Testis (tissue), 3 donors: ENCODE data around the gene POLR1G. TPM values are rescaled to one million over a fixed set of nuclear protein-coding genes. Genes with fewer than 3 reads are reported as not detected.
"Not testable (repeated sequence)": the region's sequence is repeated elsewhere in the genome, so short reads cannot be mapped to it uniquely, and the experiment has no call there.

ENCODE experiments used
- DNase-seq: peaks from one replicate; pipeline ENCODE4 v3.0.0-alpha.2; 2019
- H3K27ac ChIP-seq, 2 donors: fragments of 200-600 bp; sonication (generic); one replicate each; pipeline ENCODE4 v1.5.1; 2019
- H3K27me3 ChIP-seq: fragments of 200-600 bp; sonication (generic); one replicate; pipeline ENCODE4 v1.5.1; 2019
- H3K36me3 ChIP-seq: fragments of 200-600 bp; sonication (generic); one replicate; pipeline ENCODE4 v1.5.1; 2017; ENCODE audit warnings: low read depth; ENCODE audit errors: missing control alignments
- H3K4me1 ChIP-seq: fragments of 200-600 bp; sonication (generic); one replicate; pipeline ENCODE4 v1.5.1; 2019
- H3K4me3 ChIP-seq, 2 donors: fragments of 200-600 bp; sonication (generic); one replicate each; pipeline ENCODE4 v1.5.1; 2017 to 2019
- H3K9me3 ChIP-seq: fragments of 200-600 bp; sonication (generic); one replicate; pipeline ENCODE4 v1.5.1; 2017
- CTCF ChIP-seq, 3 experiments: fragments of 450-650 bp in 2 of 3; fragments of 200-600 bp in 1 of 3; sonication (generic) in 1 of 3; IDR thresholded peaks; one replicate each; pipeline ENCODE4 v1.5.1; 2016 to 2019; ENCODE audit warnings: antibody characterized with exemption in 3 of 3, mild to moderate bottlenecking in 2 of 3, moderate library complexity in 1 of 3
- POLR2A ChIP-seq: fragments of 450-650 bp; IDR thresholded peaks from one replicate; pipeline ENCODE4 v1.6.1; 2017; ENCODE audit warnings: antibody characterized with exemption, mild to moderate bottlenecking, moderate library complexity
- WGBS, 2 donors: methylation state at CpG; one replicate each; pipeline ENCODE4 v1.1.5; 2018; 5-methylcytosine and 5-hydroxymethylcytosine counted together
- intact Hi-C: fragments of 100-400 bp; cut with DNase I; formaldehyde crosslinking; loops from one replicate; pipeline ENCODE4 v1.15.1; 2023; ENCODE audit warnings: low total_unique reads
- polyA plus RNA-seq: library from polyadenylated mRNA; stranded (reverse); fragments of 350-450 nt; fragmentation: Illumina TruSeq; extraction: RNeasy Lipid Tissue Mini Kit (QIAGEN cat#74804); gene quantifications from one replicate; pipeline ENCODE4 v1.2.3, GENCODE V29; 2014; ENCODE audit warnings: low read depth, low replicate concordance; ENCODE audit not compliant: insufficient read depth
- total RNA-seq, 2 donors: library from RNA; depleted of rRNA; stranded (reverse); fragments of >200 nt; gene quantifications; one replicate each; pipeline ENCODE4 v1.2.3, GENCODE V29; 2016

Gene POLR1G
- total and polyA plus RNA-seq, 3 donors from 2014 or later: 5.8 to 12.1 (median 10.2) TPM

GRCh38 chr19:45403781-45404556 lies 2.5 kb upstream of the POLR1G start:
- Histone ChIP-seq H3K9me3 (no peaks in the 10 kb centered on the region), H3K27ac (no peak overlapping the region), H3K36me3 (no peaks in the 10 kb centered on the region), H3K27me3 (no peaks in the 10 kb centered on the region), H3K4me3 (peak overlapping the region in 1 of 2 donors; percentile 71), H3K4me1 (peaks cover 30% of the 10 kb centered on the region)
- WGBS, 2 donors: 24 to 32% methylated on average over 12 to 25 of the region's 25 CpGs
- DNase-seq: peak; percentile 60
- TF ChIP-seq POLR2A (no peak), CTCF (IDR thresholded peaks at IDR 0.05) (no peak)
- intact Hi-C loops: no loop called here

GRCh38 chr19:45404557-45405434 lies 1.6 kb upstream of the POLR1G start, which contains the start of gene PPP1R13L:
Gene PPP1R13L, minus strand, starts transcription at chr19:45405069. Its CDS starts 6,751 bp downstream, at chr19:45398318.
- TF ChIP-seq POLR2A: no peak
- no peak for TF ChIP-seq CTCF (IDR thresholded peaks at IDR 0.05)
- DNase-seq: peak; percentile 80
- H3K4me1 ChIP-seq: peaks cover 30% of the 10 kb centered on the region
- no peaks in the 10 kb centered on the region for H3K27me3 ChIP-seq
- H3K4me3 ChIP-seq: peak within 1 kb of the TSS; percentile 63 to 71
- H3K36me3 ChIP-seq: no peaks in the 10 kb centered on the region
- intact Hi-C loops: no loop called here
- H3K9me3 ChIP-seq: no peaks in the 10 kb centered on the region
- WGBS, 2 donors: 7 to 13% methylated on average over 10 to 46 of the region's 46 CpGs
- H3K27ac ChIP-seq: peak within 1 kb of the TSS; percentile 83 to 92

GRCh38 chr19:45405435-45406225 lies 814 bp upstream of the POLR1G start:
- intact Hi-C loops: no loop called here
- Histone ChIP-seq H3K4me1 (peaks cover 30% of the 10 kb centered on the region), H3K36me3 (no peaks in the 10 kb centered on the region), H3K4me3 (peak overlapping the region; percentile 63 to 71), H3K9me3 (no peaks in the 10 kb centered on the region), H3K27me3 (no peaks in the 10 kb centered on the region), H3K27ac (peak overlapping the region; percentile 83 to 92)
- 0 to 1% methylated on average over 37 to 47 of the region's 48 CpGs for WGBS, 2 donors
- DNase-seq: peak; percentile 94
- no peak for TF ChIP-seq POLR2A
- no peak for TF ChIP-seq CTCF (IDR thresholded peaks at IDR 0.05)

GRCh38 chr19:45407091-45407375 lies 589 bp downstream of the POLR1G start:
- TF ChIP-seq CTCF (IDR thresholded peaks at IDR 0.05): no peak
- no peak for TF ChIP-seq POLR2A
- no peak for DNase-seq
- Histone ChIP-seq H3K36me3 (no peaks in the 10 kb centered on the region), H3K4me3 (peak overlapping the region; percentile 63 to 71), H3K9me3 (no peaks in the 10 kb centered on the region), H3K27me3 (no peaks in the 10 kb centered on the region), H3K27ac (peak overlapping the region in 1 of 2 donors; percentile 92), H3K4me1 (peaks cover 30% of the 10 kb centered on the region)
- WGBS, 2 donors: 0% methylated on average over 10 of the region's 10 CpGs
- intact Hi-C loops: no loop called here

- H3K9me3 ChIP-seq, H3K27ac ChIP-seq, H3K4me3 ChIP-seq, intact Hi-C loops, H3K27me3 ChIP-seq, H3K36me3 ChIP-seq, DNase-seq: not testable (repeated sequence)
- 84 to 85% methylated on average over 5 of the region's 5 CpGs for WGBS, 2 donors
- peaks cover 25% of the 10 kb centered on the region for H3K4me1 ChIP-seq
Measured at GRCh38 chr19:45407585-45407984, 1.1 kb downstream of the POLR1G start.
